AG20443 (cell line): Measurements from ENCODE around the gene TMEM215.
"Not testable (repeated sequence)": the region's sequence is repeated elsewhere in the genome, so short reads cannot be mapped to it uniquely, and the experiment has no call there.

ENCODE experiments used
- DNase-seq: peaks from one replicate; pipeline ENCODE4 v3.0.0; 2012; ENCODE audit warnings: low spot score, mixed read lengths

The TMEM215 gene

DNA sequence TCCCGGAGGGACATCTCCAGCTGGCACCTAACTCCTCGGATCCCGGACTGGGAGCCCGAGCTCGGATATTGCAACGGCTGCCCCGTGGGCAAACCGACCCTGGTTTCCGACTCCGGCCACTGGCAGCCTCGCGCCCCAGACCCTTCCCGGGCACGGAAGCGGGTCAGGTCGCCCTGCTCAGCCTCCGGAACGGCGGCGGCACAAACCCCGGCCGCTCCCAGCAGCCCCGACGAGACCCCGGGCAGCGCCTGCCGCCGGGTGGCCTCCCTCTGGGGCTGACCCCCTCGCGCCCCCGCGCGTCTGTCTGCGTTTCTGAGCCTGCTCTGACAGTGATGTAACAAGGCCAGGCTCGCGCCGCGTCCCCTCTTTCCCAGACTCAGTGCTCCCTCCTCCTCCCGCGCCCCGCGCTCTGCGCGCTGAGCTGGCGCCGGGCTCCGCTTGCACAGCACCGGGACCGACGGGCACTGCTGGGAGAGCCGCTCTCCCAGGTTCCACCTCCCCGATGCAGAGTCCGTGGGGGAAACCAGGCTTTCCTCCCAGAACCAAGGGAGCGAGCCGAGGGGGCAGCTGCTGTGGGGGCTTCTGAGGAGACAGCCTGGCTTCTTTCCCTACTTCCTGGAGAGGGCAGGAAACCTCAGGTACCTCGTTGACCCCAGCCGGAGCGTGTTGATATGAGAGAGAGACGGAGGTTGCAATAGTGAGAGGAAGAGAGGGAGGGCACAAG is at the start of gene TMEM215:
Gene TMEM215 (plus strand): TSS at position 373 of the 724 bp plus-strand sequence. CDS start 644 bp downstream, outside the sequence.
- peak; percentile 19 for DNase-seq

DNA sequence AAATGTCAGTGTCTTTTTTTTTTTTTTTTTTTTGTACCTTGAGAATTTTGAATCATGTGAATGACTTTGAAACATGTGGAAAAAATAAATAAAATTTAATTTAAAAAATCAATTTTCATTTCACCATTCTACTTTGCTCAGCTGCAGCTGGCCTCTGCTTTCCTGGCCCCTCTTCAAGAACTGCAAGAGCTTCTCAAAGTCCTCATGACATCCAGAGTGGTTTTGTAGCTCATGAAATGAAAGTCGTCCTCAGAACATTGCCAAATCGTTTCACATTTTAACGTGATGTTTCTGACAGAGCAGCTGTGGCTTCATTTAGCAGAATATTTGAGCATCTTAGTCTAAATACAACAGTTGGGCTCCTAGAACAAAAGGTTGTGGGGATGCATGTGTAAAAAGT is 47.9 kb upstream of the TMEM215 start:
- no peak for DNase-seq

DNA sequence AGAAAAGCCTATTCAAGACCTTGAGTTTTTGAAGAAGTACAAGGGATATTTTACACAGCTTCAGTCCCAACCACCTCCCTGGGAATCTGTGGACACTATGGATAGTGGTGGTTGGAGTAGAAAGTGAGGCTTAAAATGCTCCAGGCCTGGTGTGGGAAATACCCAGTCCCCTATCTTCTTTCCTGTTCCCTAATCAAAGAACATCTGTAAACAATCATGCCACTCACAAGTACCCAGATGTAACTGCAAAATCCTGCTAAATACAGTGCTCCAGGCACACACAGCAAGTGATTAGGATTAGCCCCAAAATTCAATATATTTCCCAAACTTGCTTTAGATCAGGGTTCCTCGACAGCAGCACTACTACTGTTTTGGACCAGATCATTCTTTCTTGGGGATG is 46.0 kb upstream of the TMEM215 start:
- DNase-seq = no peak

DNA sequence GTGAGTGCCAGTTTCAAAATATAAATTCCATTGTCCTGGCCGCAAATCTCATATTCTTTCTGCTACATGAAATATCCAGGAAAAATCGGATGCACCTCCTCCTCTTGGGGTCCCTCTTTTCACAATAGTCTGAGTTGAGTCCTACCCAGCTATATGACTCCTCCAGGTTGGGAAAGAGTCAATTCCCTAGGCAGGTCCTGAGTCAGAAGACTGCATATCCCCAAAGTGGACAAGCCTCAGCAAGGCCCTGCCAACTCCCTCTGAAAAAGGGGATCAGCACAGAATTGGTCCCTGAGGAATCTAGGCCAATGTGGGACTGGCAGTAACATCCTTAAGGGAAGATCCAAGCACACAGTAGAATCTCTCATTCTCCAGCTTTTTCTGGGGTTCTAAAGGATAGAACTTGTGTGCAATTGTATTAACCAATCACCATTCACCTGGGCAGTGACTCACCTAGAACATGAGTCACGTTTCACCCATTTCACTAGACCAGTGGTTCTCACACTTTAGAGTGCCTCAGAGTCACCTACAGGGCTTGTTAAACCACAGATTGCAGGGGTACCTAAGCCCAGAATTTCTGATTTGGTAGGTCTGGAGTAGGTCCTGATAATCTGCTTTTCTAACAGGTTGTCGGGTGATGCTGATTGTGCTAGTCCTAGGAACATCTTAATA is 44.7 kb upstream of the TMEM215 start:
- no peak for DNase-seq

GRCh38 chr9:32741706-32742105 is 41.6 kb upstream of the TMEM215 start:
- no peak for DNase-seq

DNA sequence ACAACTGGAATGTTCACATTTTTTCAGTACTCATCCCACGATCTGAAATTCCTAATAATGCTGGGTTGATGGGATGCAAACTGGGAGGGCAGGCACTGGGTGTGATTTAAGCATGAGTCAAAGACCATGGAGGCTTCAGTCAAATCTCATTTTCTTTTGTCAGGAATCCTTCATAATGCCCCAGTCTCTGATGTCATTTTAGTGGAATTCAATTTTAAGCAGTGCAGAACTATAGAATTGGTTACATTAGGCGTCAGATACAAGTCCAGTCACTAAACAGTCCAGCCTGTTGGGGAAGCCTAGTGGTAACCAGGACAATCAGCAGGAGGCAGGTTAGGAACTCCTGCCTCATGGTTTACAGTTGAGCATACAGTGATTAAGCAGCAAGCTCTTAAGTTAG is 41.0 kb upstream of the TMEM215 start:
- no peak for DNase-seq

DNA sequence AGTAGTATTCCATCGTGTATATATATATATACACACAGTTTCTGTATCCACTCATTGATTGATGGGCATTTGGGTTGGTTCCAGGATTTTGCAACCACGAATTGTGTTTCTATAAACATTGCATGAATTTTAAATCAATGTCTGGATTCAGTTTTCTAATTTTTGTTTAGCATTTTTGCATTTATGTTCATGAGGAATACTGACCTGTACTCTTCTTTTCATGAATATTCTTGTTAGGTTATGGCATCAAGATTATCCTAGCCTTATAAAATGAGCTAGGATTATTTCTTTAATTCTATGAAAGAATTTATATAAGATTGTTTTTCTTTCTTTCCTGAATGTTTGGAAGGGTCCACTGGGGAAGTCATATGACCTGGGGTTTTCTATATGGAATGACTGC is 35.3 kb upstream of the TMEM215 start:
- DNase-seq = no peak

GRCh38 chr9:32755730-32756129 is 27.6 kb upstream of the TMEM215 start:
- DNase-seq = no peak

DNA sequence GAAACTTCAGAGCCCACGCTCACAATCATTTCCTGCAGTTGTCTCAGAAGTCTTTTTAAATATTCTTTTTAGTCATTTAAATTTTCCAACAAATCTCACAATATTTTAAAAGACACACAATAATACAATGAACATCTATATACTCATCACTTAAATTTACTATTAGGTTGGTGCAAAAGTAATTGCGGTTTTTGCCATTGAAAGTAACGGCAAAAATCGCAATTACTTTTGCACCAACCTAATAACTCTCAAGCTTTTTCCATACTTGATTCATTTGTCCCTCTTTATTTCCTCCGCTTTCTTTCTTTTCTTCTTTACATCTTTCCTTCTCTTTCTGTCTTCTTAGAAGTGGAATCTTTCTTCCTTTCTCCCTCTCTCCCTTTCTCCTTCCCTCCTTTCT is 19.2 kb upstream of the TMEM215 start:
- no peak for DNase-seq

- DNase-seq = no peak
These were observed 8.1 kb upstream of the TMEM215 start for GRCh38 chr9:32775283-32775682.

GRCh38 chr9:32776201-32776600 is 7.1 kb upstream of the TMEM215 start:
- DNase-seq = no peak

DNA sequence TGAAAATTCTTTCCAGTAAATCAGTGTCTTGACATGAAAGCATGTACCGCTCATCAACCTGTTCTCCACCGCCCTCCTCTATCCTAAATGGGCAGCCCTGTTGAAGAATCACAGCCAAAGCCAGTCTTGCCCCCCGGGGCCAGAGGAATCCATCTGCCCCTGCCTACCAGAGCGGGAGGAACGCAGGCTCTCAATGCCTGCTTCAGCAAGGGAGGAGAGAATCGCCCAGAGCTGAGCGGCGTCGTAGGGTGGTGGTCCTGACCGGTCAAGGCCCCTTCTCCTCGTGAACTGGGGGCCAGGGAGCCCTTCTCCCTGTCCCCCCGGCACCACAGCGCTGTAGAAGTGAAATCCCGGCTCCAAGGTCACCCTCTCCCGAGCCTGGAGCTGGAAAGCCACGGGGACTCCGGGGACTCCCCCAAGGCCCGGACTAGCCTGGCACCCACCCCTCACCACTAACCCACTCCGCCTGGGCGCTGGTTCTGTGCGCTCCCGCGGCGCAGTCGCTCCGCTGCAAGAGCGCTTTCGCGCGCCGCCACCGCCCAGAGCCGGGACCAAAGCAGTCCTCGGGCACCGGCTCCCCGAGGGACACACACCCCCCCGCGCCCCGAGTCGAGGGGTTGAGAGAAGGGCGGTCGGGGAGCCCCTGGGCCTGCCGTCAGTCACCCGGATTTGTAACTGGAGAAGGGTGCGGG is 718 bp upstream of the TMEM215 start:
- DNase-seq = no peak

DNA sequence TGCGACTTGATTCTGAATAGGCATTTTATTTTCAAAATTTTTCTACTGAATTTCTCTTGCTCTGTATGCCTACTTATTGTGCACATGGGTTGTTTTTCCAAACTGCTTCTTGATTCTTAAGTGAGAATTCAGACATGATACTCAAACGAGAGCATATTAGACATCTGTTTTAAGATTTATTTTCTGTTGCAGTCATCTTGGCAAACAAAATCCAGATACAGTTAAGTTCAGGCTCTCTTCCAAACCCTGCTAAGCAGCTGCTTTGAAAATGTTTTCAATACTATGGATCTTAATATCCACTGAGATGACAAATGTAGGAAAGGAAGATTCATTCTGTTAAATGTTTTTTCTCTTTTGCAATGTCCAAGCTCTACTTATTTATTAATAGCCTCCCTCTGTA is 4.5 kb downstream of the TMEM215 start:
- no peak for DNase-seq

- DNase-seq = not testable (repeated sequence)
These were observed 12.7 kb downstream of the TMEM215 start for GRCh38 chr9:32796015-32796414.

DNA sequence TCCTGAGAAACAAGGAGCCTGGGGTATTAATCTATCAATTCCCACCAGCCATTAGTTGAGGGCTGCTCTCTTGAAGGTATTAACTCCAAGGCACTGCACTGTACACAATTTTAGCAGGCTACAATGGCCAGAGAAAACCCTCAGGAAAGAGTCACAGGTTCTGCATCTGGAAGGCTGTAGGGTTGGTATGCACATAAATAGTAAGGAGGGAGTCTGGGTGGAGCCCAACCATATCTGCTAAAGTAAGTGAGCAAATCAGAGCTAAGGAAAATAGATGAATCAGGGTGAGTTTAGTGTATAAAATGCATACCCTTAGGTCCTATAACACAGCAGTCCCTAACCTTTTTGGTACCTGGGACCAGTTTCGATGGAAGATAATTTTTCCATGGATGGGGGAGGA is 18.2 kb downstream of the TMEM215 start:
- no peak for DNase-seq

- DNase-seq = no peak
These were observed 23.9 kb downstream of the TMEM215 start for GRCh38 chr9:32807217-32807616.

GRCh38 chr9:32811246-32811645 is 27.9 kb downstream of the TMEM215 start:
- no peak for DNase-seq

DNA sequence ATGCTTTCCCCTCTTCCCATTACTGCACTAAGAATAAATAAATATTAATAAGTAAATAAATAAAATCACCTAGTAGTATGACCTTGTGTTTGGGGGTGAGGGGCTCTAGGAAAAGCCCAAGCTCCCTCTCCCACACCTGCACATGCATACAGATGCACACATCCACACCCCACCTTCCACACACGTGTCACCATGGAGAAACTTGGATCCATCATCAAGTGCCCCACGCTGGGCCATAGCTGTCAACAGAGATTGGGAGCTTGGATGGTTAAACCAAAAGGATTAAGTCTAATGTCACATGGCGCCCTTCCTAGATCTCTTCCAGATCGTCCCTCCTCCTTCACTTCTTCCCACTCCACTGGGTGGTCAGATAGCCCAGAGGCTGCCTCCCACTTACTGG is 37.0 kb downstream of the TMEM215 start:
- DNase-seq = no peak

DNA sequence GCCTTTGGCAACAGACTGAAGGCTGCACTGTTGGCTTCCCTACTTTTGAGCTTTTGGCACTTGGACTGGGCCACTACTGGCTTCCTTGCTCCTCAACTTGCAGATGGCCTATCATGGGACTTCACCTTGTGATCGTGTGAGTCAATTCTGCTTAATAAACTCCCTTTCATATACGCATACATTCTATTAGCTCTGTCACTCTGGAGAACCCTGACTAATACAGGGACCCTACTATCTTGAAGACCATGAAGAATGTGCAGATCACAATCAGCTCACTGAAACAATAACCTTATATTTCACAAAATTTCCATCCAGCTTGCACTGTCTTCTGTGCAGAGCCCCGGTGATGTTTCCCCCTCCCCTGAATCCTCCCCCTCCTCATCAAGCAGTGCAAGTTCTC is 39.8 kb downstream of the TMEM215 start:
- no peak for DNase-seq

DNA sequence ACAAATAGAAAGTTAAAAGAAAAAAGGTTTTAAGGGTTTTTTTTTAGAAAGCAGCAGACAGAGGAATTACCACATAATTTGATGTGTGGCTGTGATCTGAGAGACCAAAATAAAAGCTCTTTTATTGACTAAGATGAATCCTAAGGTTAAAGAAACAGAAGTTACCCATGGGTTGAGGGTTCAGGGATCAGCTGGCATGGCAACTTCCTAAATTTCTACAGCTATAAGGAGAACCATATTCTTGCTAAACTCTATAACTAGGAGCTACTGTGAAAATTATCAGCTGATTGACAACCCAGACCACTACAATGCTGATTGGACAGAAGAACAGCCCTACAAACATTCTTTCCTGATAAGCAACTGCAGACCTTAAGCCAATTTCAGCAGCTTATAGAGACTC is 40.2 kb downstream of the TMEM215 start:
- no peak for DNase-seq

DNA sequence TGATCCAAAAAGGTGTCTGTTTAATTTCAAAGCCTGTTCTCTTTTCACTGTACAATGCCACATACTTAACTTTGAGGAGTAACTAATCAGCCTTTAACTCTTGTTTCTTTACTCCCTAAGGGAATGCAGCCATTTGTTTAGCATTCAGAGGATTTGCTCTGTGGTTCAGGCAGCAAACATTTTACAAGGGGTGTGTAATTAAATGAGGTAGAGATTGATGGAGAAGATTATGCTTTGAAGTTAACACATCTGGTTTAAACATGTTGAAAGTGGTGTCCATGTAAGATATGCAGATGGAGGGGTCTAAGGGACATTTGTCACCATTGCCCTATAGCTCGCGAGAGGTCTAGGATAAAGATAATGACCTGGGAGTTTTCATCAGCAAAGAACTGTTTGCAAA is 41.9 kb downstream of the TMEM215 start:
- no peak for DNase-seq

DNA sequence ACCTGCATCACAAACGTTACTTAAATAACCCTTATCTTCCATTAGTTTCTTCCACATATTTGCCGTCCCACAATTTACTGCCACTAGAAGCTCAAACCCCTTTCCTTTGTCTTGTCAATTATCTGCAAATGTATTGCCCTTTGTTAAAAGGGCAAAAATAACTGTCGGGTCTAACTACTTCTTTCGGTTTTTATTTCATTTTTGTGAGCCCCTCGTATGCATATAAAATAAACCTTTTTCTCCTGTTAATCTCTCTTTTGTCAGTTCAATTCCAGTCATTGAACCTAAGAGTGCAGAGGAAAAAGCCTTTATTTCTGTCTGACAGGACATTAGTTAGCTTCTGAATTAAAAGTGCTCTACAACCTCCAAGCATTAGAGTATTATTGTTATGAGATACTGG is 45.5 kb downstream of the TMEM215 start:
- no peak for DNase-seq

GRCh38 chr9:32832346-32832745 is 49.0 kb downstream of the TMEM215 start:
- DNase-seq = no peak
